H9 (cell line): ENCODE measurements around the gene MLPH. TPM values are rescaled to one million over a fixed set of nuclear protein-coding genes. Genes with fewer than 3 reads are reported as not detected.

Experiments used
- DNase-seq: peaks from one replicate; pipeline ENCODE4 v3.0.0-alpha.2; 2017
- H2AFZ ChIP-seq: one replicate; pipeline ENCODE4 v1.6.1; 2013; ENCODE audit warnings: mild to moderate bottlenecking, low read length, control low read depth, moderate library complexity
- H2AK5ac ChIP-seq: 2 replicates; pipeline ENCODE4 v1.6.1; 2013; ENCODE audit warnings: low read length, control low read depth, mixed read lengths; ENCODE audit not compliant: insufficient read length
- H2BK120ac ChIP-seq: one replicate; pipeline ENCODE4 v1.6.1; 2013; ENCODE audit warnings: low read depth, mild to moderate bottlenecking, low read length, control low read depth, inconsistent platforms; ENCODE audit not compliant: poor library complexity, severe bottlenecking
- H2BK12ac ChIP-seq: 2 replicates; pipeline ENCODE4 v1.6.1; 2013; ENCODE audit warnings: low read length, control low read depth, mixed read lengths, low read depth; ENCODE audit not compliant: insufficient read length
- H2BK15ac ChIP-seq: 2 replicates; pipeline ENCODE4 v1.6.1; 2013; ENCODE audit warnings: low read depth, low read length, control low read depth
- H2BK20ac ChIP-seq: one replicate; pipeline ENCODE4 v1.6.1; 2013; ENCODE audit warnings: low read depth, mild to moderate bottlenecking, low read length, control low read depth, inconsistent platforms; ENCODE audit not compliant: poor library complexity, severe bottlenecking
- H2BK5ac ChIP-seq: 2 replicates; pipeline ENCODE4 v1.6.1; 2013; ENCODE audit warnings: low read length, control low read depth, mixed read lengths; ENCODE audit not compliant: insufficient read length
- H3K14ac ChIP-seq: 2 replicates; pipeline ENCODE4 v1.6.1; 2013; ENCODE audit warnings: low read length, control low read depth; ENCODE audit not compliant: insufficient read depth
- H3K18ac ChIP-seq: 2 replicates; pipeline ENCODE4 v1.6.1; 2013; ENCODE audit warnings: low read depth, mild to moderate bottlenecking, mixed read lengths, low read length, control low read depth; ENCODE audit not compliant: insufficient read length
- H3K23ac ChIP-seq: 2 replicates; pipeline ENCODE4 v1.6.1; 2013; ENCODE audit warnings: low read length, control low read depth, mixed read lengths, low read depth; ENCODE audit not compliant: insufficient read length
- H3K23me2 ChIP-seq: 2 replicates; pipeline ENCODE4 v1.6.1; 2013; ENCODE audit warnings: low read depth, mild to moderate bottlenecking, mixed read lengths, low read length, control low read depth; ENCODE audit not compliant: insufficient read length, poor library complexity, severe bottlenecking
- H3K27ac ChIP-seq: 2 replicates; pipeline ENCODE4 v1.5.1; 2013; ENCODE audit warnings: low read length, control low read depth, mixed read lengths, low read depth; ENCODE audit not compliant: insufficient read length
- H3K27me3 ChIP-seq: 2 replicates; pipeline ENCODE4 v1.6.1; 2013; ENCODE audit warnings: low read length, control low read depth, inconsistent platforms; ENCODE audit not compliant: insufficient read depth
- H3K4ac ChIP-seq: 2 replicates; pipeline ENCODE4 v1.6.1; 2013; ENCODE audit warnings: low read depth, mild to moderate bottlenecking, control low read depth, inconsistent platforms, low read length, moderate library complexity
- H3K4me1 ChIP-seq: 2 replicates; pipeline ENCODE4 v1.6.1; 2013; ENCODE audit warnings: low read length, control low read depth, inconsistent platforms; ENCODE audit not compliant: insufficient read depth
- H3K4me2 ChIP-seq: 2 replicates; pipeline ENCODE4 v1.6.1; 2013; ENCODE audit warnings: low read length, control low read depth, mixed read lengths; ENCODE audit not compliant: insufficient read length, insufficient read depth
- H3K56ac ChIP-seq: 2 replicates; pipeline ENCODE4 v1.6.1; 2013; ENCODE audit warnings: low read depth, mild to moderate bottlenecking, mixed read lengths, low read length, control low read depth; ENCODE audit not compliant: insufficient read length
- H3K79me1 ChIP-seq: 2 replicates; pipeline ENCODE4 v1.6.1; 2013; ENCODE audit warnings: low read depth, mild to moderate bottlenecking, moderate library complexity, low read length, control low read depth, inconsistent platforms; ENCODE audit not compliant: insufficient read depth, poor library complexity, severe bottlenecking
- H3K79me2 ChIP-seq: 2 replicates; pipeline ENCODE4 v1.6.1; 2013; ENCODE audit warnings: low read length, control low read depth, inconsistent platforms; ENCODE audit not compliant: insufficient read depth
- H3K9ac ChIP-seq: 2 replicates; pipeline ENCODE4 v1.6.1; 2013; ENCODE audit warnings: low read length, control low read depth, mixed read lengths; ENCODE audit not compliant: insufficient read length; ENCODE audit errors: extremely low read depth
- H3K9me3 ChIP-seq: one replicate; pipeline ENCODE4 v1.6.1; 2013; ENCODE audit warnings: low read depth, low read length, inconsistent platforms; ENCODE audit not compliant: control insufficient read depth
- H3T11ph ChIP-seq: one replicate; pipeline ENCODE4 v1.6.1; 2013; ENCODE audit warnings: mild to moderate bottlenecking, low read length, control low read depth, inconsistent platforms
- H4K20me1 ChIP-seq: one replicate; pipeline ENCODE4 v1.6.1; 2013; ENCODE audit not compliant: control insufficient read depth, insufficient read length, insufficient read depth
- H4K5ac ChIP-seq: 2 replicates; pipeline ENCODE4 v1.6.1; 2013; ENCODE audit warnings: low read depth, mild to moderate bottlenecking, mixed read lengths, low read length, control low read depth; ENCODE audit not compliant: insufficient read length
- H4K8ac ChIP-seq: replicated peaks from 2 replicates; pipeline ENCODE4 v1.6.1; 2013; ENCODE audit warnings: low read length, control low read depth, mixed read lengths, low read depth; ENCODE audit not compliant: insufficient read length
- H4K91ac ChIP-seq: 2 replicates; pipeline ENCODE4 v1.6.1; 2013; ENCODE audit warnings: low read depth, mild to moderate bottlenecking, moderate library complexity, mixed read lengths, low read length, control low read depth; ENCODE audit not compliant: insufficient read length
- H3K27ac Mint-ChIP-seq, 3 experiments: 2 replicates in 2 of 3; 3 replicates in 1 of 3; pipeline ENCODE4 v1.8.0; 2020 to 2021; ENCODE audit warnings: mixed read lengths in 3 of 3, mild to moderate bottlenecking in 1 of 3, moderate library complexity in 1 of 3
- H3K27me3 Mint-ChIP-seq: 2 replicates; pipeline ENCODE4 v1.8.0; 2021; ENCODE audit warnings: low read depth, mild to moderate bottlenecking, moderate library complexity, mixed read lengths
- H3K36me3 Mint-ChIP-seq, 3 experiments: 2 replicates in 2 of 3; 3 replicates in 1 of 3; pipeline ENCODE4 v1.8.0; 2020 to 2021; ENCODE audit warnings: low read depth in 3 of 3, mixed read lengths in 3 of 3; ENCODE audit not compliant: insufficient read depth in 1 of 3
- H3K4me1 Mint-ChIP-seq, 2 experiments: 2 replicates each; pipeline ENCODE4 v1.8.0; 2020; ENCODE audit warnings: mixed read lengths in 2 of 2
- H3K4me3 Mint-ChIP-seq, 2 experiments: 2 replicates in 1 of 2; 3 replicates in 1 of 2; pipeline ENCODE4 v1.8.0; 2020 to 2021; ENCODE audit warnings: mild to moderate bottlenecking in 2 of 2, mixed read lengths in 2 of 2, moderate library complexity in 1 of 2
- H3K9me3 Mint-ChIP-seq, 2 experiments: 2 replicates in 1 of 2; 3 replicates in 1 of 2; pipeline ENCODE4 v1.8.0; 2020; ENCODE audit warnings: mild to moderate bottlenecking in 2 of 2, mixed read lengths in 2 of 2, moderate library complexity in 1 of 2
- WGBS: extraction: QIAGEN DNeasy Blood & Tissue Kit; methylation state at CpG from one replicate; pipeline ENCODE4 v1.1.7; 2013; ENCODE audit warnings: missing lambda C conversion rate, low lambda C conversion rate, mixed read lengths; ENCODE audit not compliant: insufficient read length; ENCODE audit errors: extremely low coverage; 5-methylcytosine and 5-hydroxymethylcytosine counted together
- total RNA-seq: library from RNA; stranded (reverse); gene quantifications from 2 replicates; pipeline ENCODE4 v1.2.1, GENCODE V29; 2021
- TF ChIP-seq, protein P1 (sequence below): fragments of 200-600 bp; sonication (generic); conservative IDR thresholded peaks from 3 replicates; pipeline ENCODE4 v1.8.0; 2021; ENCODE audit warnings: antibody characterized with exemption, mild to moderate bottlenecking

MLPH gene
- total RNA-seq, 1 experiment from 2014 or later, result 3.4 TPM

DNA sequence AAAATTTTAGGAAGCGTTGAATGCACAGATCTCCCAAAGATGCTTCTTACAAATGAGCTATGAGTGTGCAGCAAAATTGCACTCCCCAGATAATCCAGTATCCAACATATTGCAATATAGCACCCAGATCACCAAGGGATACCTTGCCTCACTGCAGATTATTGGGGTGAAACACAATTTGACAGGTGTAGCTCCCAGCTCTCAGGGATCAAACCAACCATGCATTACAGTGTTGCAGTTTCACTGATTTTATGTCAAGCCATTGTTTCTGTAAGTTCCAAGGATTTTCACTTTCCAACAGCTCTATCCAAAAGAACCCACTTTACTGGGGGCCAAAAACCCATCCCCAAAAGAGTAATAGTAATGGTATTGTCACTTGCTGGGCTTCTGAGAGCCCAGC is 68.5 kb downstream of the MLPH start:
- Mint-ChIP-seq H3K9me3 (peaks cover 10 to 25% of the 10 kb centered on the region in 2 experiments; a peak in 4 of 5 replicates), H3K36me3 (peaks cover 6 to 20% (median 8%) of the 10 kb centered on the region in 3 experiments; a peak in 4 of 7 replicates), H3K27ac (no peak overlapping the region), H3K27me3 (peaks cover 11% of the 10 kb centered on the region), H3K4me1 (no peaks in the 10 kb centered on the region), H3K4me3 (no peak overlapping the region)
- Histone ChIP-seq H3K14ac (no peak overlapping the region), H2BK5ac (no peak overlapping the region), H3K4me1 (no peaks in the 10 kb centered on the region), H4K5ac (no peak overlapping the region), H3K4ac (no peak overlapping the region), H4K20me1 (no peaks in the 10 kb centered on the region), H3K56ac (no peak overlapping the region), H4K91ac (no peak overlapping the region), H3K79me1 (no peaks in the 10 kb centered on the region), H3K23ac (no peak overlapping the region), H4K8ac (no peak overlapping the region), H2BK20ac (no peak overlapping the region), H2AFZ (no peak overlapping the region), H2BK12ac (no peak overlapping the region), H3K79me2 (no peaks in the 10 kb centered on the region), H3K27ac (no peak overlapping the region), H3T11ph (no peak overlapping the region), H2BK15ac (no peak overlapping the region), H3K23me2 (no peaks in the 10 kb centered on the region), H3K27me3 (no peaks in the 10 kb centered on the region), H2BK120ac (no peak overlapping the region), H2AK5ac (no peak overlapping the region), H3K9me3 (peaks cover 4% of the 10 kb centered on the region), H3K4me2 (no peak overlapping the region), H3K9ac (no peak overlapping the region), H3K18ac (no peak overlapping the region)
- no CpG with 5 or more reads among the region's 1 CpG for WGBS
- TF ChIP-seq, protein P1, sequence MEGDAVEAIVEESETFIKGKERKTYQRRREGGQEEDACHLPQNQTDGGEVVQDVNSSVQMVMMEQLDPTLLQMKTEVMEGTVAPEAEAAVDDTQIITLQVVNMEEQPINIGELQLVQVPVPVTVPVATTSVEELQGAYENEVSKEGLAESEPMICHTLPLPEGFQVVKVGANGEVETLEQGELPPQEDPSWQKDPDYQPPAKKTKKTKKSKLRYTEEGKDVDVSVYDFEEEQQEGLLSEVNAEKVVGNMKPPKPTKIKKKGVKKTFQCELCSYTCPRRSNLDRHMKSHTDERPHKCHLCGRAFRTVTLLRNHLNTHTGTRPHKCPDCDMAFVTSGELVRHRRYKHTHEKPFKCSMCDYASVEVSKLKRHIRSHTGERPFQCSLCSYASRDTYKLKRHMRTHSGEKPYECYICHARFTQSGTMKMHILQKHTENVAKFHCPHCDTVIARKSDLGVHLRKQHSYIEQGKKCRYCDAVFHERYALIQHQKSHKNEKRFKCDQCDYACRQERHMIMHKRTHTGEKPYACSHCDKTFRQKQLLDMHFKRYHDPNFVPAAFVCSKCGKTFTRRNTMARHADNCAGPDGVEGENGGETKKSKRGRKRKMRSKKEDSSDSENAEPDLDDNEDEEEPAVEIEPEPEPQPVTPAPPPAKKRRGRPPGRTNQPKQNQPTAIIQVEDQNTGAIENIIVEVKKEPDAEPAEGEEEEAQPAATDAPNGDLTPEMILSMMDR, result no peak
- no peak for DNase-seq
